ENCODE data around the gene SPATA32.
"Not testable (repeated sequence)": the region's sequence is repeated elsewhere in the genome, so short reads cannot be mapped to it uniquely, and the experiment has no call there.

The SPATA32 gene, protein sequence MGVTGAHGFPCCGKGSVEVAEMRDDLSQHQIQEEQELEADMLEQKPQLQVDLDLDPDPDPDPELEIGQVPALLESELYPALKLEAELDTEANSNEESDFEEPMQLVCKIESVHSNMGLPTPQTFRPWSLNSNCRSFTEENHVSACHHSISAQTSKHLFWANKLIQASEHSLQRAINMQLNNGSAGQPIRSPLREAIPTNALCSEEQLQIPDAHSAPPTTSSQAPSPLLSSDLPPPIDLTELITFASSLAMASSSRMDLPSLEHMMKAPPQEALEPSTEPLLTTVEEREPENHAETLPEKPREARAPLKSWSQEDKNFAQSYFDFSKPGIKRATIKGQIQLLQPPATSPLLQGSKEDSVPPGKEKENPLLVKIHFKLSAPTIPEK

DNA sequence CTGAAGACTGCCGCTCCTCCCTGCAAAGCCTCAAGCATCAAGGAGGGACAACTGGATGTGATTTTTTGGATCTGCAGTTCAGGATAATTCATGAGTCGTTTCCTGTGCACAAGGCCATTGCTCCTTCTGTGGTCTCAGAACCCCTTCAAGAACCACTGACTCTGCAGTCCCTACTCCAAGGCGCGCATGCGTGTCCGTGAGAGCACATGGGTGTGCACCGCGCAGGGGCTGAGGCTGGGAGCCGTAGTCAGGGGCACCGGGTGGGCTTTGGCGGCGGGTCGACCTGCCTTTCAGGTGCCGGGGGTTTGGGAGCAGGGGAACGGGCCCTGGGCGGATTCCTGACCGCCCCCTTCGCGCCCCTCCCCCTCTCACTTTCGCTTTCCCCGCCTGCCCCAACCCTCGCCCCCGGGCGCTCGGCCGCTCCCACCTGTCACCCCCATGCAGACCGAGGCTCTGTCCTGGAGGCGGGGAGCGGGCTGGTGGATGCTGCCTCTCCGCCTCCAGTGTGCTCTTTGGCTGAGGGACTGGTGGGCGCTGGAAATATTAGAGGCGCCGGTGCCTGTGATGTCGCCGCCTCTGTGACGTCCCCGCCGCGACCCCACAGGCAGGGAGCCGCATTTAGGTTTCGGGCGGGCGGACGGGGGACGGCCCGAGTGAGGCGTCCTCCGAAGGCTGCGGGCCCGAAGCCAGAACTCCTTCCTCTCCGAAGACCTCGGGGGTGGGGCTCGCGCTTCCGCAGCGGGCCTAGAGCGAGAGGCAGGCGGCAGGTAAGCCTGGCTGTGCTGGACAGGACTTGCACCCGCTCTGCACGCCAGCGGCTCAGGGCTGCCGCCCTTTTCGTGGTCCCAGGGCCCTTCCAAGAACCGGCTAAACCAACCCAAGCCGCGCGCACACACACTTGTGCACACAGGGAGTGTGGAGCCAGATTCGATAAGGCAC is at the start of gene SPATA32:
SPATA32 (minus strand) TSS at position 518 of the 939 bp plus-strand sequence; CDS start at position 440, 78 bp downstream.
- no peak for DNase-seq

DNA sequence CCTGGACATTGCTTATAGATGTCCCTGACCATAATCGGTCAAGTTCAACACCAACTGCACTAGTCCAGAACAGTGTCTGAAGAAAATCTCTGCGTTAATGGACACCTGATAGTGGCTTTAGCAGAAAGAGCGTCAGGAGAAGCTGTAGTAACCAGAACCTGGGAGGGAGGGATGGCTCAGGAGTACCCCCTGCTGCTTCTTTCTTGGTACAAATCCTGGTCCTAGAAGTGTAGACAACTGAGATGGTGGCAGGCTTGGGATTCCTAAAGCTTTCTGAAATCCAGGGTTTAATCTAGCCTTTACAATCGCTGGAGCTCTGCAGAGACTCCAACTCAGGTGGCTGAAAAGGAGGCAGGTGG is 49.5 kb upstream of the SPATA32 start:
- DNase-seq, result peak; percentile 46

DNA sequence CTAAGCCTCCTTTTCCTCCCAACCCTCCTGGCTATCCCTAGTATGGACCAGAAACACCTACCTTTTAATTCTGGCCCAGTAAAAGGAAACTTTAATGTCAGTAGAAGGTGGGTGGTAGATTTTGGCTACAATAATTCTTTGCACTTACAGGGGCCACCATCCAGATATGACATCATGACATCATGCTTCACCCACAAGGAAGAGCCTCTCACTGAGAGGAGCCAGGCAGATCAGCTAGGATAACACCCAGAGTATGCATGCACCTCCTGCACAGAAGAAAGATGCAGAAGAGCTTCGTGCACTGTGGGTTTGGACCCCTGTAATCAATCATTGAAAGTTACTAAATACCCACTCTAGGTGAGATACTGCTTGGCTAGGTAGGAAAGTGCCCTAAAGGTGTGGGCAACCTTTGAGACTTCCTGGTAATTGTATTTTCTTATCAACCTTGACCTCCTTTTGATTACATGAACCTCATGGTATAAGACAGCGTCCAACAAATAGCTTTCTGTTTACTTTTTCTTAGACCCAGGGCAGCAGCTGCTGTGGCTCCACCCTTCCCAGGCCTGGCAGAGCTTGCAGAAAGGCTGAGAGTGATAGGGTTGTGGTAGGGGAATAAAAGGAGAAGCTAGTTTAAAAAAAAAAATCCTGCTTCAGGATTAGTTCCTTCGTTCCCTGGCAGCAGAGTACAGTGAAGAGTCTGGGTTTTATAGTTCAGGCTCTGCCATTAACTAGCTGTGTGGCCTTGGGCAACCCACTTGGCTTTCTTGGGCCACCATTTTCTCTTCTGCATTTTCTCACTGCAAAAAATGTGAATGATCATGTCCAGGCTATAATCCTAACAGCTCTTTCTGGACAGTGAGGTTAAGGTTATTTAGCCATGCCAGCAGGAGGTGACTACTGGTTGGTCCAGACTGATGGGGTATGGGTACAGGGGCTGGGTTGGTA is 48.8 kb upstream of the SPATA32 start:
- DNase-seq, result peak; percentile 85

DNA sequence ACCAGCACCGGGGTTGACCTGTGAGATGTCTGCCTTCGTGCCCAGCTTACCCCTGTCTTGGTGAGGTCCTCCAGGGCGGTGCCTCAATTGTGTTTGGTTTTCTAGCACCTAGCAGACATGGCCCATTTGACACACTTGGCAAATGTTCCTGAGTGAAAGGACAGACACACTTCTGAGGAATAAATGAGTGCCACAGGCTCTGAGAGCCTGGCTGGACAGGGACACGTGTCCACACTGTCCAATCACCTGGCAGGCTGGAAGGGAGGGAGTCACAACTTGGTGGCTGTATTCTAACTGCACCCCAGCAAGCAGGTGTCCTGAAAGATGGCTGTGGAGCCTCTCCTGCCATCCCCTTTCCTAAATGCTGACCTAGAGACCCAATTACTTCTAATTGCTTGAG is 47.5 kb upstream of the SPATA32 start:
- no peak for DNase-seq

DNA sequence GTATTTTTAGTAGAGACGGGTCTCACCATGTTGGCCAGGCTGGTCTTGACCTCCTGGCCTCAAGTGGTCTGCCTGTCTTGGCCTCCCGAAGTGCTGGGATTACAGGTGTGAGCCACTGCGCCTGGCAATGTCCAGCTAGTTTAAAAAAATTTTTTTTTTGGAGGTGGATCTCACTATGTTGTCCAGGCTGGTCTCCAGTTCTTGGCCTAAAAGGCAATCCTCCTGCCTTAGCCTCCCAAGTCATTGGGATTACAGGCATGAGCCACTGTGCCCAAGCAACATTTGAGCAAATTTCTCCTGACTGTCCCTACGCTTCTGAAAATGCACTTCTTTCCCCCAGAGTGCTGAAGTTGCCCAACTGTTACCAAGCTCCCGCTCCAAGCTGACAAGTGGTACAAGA is 46.9 kb upstream of the SPATA32 start:
- no peak for DNase-seq

DNA sequence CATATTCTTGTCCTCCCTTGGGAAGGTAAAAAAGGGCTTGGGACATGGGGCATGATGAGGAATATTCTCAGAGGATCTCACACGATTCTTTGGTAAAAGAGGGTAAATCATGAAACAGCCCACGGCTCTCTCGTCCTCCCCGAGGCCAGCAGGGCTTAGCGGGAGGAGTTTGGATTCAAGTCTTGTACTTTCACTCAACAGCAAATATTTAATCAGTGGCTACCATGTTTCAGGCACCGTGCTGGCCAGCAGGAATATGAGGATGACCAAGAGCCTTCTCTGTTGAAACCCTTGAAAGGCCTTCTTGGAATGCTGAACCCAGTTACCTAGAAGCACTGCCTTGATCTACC is 46.1 kb upstream of the SPATA32 start:
- no peak for DNase-seq

DNA sequence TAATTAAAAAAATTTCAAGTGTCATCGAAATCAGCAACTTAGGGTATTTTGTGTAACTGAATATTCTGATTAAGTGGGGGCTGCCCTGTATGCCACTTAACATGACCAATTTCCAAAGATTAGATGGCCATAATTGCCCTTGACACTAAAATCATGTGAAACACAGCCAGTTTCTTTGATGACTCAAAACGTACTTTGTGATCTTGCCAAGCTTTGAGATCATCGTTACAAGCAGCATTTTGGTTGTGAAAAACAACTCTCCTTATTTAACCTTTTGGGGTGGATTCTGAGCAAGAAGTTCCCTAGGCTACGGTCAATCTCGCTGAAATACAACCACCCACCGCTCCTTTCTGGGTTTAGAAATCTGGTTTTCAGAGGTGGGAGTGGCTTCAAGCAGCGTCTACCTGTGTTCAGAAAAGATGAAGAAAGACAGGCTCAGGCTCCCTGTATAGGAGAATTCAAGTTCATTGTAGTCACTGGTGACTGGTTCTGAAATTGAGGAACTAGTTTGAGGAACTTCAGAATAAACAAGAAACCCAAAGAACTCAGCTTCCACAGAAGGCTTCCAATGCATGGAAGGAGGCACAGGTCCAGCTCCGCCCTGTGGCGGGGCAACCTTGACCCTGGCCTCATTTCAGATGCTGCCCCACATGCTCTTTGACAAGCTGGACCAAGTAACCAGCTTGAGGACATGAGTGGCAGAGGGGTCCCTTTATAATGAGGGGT is 45.6 kb upstream of the SPATA32 start:
- DNase-seq, result peak; percentile 20

DNA sequence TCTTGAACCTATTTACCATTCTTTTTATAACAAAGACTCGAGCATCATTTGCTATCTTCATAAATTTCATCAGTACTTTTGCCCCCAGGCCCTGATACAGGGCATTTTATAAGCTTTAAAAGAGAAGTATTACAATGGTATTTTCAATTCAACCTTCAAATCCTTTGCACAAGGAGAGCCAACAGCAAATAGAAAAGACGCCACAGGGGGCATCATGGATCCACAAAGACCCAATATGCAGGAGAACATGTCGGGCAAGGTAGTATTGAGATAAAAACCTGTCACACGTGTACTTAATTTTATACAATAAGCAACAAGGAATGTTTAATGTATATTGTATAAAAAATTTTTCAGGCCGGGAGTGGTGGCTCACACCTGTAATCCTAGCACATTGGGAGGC is 44.7 kb upstream of the SPATA32 start:
- no peak for DNase-seq

DNA sequence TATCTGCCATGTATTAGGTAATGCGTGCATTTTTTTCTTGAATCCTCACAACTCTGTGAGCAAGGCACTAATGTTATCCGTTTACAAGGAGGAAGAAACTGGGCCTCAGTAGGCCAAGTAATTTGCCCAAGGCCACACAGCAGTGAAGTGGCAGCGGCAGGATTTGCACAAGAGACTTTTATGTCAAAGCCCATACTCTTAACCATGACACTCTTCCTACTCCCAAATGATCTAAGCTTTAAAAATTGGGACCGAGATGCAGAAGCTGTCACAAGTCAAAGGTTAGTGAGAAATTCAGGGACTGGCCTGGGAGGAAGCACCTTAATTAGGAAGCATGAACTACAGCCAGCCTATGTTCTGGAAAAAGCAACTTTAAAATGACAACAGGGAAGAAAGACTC is 44.2 kb upstream of the SPATA32 start:
- no peak for DNase-seq

DNA sequence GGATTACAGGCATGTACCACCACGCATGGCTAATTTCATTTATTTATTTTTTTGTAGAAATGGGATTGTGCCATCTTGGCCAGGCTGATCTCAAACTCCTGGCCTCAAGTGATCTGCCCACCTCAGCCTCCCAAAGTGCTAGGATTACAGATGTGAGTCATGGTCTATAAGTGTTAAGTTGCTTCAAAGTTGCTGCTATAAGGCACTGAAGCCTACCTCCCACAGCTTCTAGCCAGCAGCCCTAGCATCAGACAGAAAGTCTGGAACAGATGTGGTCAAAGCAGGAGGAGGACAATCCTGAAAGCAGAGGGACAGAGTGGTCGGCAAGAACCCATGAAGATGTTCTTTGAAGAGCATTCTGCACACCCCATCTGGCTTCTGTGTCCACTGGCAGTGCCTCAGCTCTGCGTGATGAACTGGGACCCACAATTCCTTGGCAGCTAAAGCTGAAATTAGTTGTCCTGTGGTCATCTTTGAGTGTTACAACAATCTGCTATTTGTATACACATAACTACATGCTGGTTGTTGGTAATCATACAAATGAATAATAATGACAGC is 43.7 kb upstream of the SPATA32 start:
- no peak for DNase-seq

DNA sequence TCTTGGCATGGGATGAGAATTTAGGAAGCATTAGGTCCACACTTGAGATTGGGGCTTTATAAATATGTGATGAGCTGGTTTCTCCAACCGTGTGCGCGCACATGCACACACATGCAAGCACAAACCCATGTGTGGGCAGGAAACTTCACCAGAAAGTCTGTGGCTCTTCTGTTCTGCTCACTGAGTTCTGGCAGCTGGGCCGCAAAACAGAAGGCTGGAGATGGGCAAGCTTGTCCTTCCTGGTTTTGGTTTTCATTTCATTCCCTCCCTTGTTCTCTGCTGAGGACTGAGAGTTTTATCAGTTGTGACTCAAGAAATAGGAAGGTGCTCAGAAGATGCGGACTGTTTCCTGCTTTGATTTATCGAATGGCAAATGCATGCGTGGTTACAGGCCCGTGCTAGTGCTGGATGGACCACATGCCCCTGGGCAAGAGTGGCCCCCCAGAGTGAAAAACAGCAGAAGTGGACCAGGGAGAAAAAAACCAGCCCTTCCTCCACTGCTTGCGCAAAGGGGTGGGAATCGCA is 40.8 kb upstream of the SPATA32 start:
- DNase-seq, result no peak

DNA sequence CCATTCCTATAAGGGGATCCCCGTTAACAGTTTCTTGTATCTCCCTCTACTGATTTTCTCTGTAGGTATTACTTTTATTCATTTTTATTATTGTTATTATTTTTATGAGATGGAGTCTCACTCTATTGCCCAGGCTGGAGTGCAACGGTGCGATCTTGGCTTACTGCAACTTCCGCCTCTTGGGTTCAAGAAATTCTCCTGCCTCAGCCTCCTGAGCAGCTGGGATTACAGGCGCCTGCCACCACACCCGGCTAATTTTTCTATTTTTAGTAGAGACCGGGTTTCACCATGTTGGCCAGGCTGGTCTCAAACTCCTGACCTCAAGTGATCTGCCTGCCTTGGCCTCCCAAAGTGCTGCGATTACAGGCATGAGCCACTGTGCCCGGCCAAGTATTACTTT is 40.3 kb upstream of the SPATA32 start:
- DNase-seq, result not testable (repeated sequence)

DNA sequence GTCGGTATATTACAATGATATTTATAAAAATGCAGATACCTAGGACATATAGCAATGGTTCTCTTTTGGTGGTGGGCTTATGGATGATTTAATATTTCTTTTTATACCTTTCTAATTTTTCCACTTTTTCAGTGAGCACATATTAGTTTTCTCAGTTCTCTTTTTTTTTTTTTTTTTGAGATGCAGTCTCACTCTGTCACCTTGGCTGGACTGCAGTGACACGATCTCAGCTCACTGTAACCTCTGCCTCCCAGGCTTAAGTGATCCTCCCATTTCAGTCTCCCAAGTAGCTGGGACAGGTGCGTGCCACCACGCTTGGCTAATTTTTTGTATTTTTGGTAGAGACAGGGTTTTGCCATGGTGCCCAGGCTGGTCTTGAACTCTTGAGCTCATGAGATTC is 39.8 kb upstream of the SPATA32 start:
- DNase-seq, result no peak

DNA sequence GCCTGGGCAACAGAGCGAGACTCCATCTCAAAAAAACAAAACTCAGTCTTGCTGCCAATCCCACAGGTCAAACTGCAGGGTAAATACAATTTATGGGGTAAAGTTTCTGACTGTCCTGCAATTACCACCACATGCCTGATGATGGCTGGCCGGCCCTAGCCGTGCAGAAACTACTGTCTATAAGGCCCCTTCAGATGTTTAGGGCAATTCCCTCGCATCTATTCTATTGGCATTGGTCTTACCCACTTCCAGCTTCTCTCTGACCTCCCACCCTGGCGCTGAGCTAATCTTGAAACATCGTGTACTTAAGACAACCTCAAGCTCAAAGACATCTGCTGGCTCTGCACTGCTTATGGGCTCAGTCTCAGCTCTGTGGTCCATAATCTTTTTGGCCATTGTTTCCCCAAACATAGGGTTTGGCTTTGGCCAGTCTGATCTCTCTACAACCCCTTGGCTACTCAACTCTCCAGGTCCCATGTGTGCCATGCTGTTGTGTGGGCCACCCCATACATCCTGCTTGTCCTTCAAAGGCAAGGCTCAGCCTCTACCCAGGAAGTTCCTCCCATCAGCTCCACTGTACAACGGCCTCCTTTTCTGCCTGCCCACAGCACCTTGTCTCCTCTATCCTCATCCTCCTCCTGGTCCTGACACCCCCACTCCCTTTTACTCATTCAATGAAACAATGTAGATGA is 38.3 kb upstream of the SPATA32 start:
- DNase-seq, result no peak

DNA sequence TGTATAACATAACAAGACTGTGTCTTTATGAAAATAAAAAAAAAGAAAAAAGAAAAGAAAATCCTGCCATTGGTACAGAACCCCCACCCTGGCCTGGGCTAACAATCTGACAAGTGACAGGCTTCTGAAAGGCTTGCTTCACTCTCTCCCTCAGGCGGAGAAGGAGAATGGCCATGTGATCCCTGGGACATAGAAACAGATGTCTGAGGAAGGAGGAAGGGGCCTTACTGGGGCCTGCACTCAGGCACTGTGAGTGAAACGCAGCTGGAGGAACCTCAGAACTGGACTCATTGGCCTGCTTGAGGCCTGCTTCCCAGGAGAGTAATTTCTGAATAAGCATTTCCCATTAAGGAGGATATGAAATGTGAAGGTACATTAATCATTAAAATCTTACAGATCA is 37.5 kb upstream of the SPATA32 start:
- peak; percentile 34 for DNase-seq

DNA sequence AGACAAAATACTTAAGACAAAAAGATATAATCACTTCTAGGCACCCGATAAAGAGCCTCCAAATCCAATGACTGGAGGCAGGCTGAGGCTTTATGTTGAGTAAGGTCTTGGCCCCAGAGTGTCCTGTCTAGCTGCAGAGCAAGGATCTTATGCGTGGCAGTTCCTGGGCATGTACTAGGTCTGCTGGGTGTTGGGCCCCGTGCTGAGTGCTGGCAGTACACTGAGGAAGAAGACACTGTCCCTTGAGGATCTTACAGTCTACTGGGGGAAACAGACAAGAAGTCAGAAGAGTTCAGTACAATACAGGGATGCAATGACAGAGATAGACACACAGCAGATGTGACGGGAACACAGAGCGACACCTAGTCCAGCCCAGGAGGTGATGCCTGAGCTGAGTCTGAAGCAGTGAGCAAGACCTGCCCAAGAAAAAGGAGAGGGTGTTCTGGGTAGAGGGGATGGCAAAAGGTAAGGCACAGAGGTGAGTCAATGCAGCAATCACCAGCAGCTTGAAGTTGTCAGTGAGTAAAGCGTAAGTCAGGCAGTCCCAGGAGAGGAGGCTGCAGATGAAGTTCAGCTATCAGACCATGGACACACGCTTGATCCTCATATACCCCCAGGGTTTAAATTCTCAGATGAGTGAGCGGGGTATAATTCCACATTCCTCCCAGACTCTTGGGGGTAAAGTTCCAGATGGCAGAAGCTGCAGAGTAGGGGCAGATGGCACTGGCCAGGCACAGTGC is 36.8 kb upstream of the SPATA32 start:
- peak; percentile 60 for DNase-seq

DNA sequence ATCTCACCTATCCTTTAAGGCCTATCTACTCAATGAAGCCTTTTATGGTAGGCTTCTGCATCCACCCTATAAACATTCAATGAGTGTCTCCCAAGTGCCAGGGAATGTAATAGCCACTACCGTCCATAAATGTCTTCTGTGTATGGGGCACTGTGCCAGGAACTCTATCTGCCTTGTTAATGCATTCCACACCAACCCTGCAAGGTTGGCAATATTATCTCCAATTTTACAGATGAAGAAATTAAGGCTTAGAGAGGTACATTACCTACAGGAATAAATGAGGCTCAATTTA is 34.9 kb upstream of the SPATA32 start:
- DNase-seq, result no peak

DNA sequence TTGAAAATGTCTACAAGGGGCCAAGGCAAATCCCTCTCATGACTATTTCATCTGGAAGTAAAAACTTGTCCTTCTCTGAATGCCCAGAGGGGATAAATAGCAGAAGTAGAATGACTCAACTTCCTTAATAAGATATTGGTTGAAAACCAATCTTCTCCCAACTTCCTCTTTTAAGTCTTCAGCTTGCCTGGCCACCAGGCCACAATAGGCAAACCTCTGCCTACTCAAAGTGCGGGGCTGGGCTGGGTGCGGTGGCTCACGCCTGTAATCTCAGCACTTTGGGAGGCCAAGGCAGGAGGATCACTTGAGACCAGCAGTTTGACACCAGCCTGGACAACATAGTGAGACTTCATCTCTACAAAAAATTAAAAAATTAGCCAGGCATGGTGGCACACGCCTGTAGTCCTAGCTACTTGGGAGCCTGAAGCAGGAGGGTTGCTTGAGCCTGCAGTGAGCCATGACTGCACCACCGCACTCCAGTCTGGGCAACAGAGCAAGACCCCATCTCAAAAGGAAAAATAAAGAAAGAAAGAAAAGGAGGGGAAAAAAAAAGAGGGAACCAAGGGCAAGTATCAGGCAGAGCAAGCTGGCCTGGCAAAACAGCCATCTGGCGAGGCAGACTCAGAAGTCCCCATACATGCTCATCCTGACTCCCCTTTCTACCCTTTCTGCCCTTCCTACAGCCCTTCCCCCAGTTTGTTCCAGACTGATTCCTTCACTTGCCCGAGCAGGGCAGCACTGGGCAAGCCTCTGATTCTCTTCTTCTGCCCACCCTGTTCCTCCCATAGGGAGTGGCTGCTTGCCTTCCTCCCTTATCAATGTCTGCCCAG is 34.3 kb upstream of the SPATA32 start:
- DNase-seq, result no peak

DNA sequence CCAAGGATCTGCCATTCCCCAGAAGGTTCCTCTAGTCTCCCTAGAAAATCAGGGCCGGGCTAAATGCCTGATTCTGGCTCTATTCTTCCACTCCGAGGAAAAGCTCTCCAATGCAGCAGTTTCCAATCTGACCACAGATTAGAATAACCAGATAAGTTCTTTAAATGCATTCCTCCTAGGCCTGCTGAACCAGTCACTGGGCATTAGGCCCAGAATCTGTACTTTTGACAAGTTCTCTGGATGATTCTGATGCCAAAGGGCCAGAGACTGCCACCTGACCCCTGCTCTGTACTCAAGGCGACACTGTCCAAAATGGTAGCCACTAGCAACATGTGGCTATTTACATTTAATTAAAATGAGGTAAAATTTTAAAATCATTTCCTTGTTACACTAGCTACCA is 32.6 kb upstream of the SPATA32 start:
- no peak for DNase-seq

Measured in NCI-H69 (cell line).